Body of pancreas (tissue), 4 donors: ENCODE data around the gene CD22. TPM values are rescaled to one million over a fixed set of nuclear protein-coding genes. Genes with fewer than 3 reads are reported as not detected.

Source experiments
- ATAC-seq: fragments of 150-250 bp; one replicate; pipeline ENCODE4 v1.9.1; 2016
- DNase-seq, 4 donors: peaks; one replicate each; pipeline ENCODE4 v3.0.0-alpha.2; 2019
- H3K27ac ChIP-seq, 4 donors: fragments of 200-600 bp; sonication (generic); 1 replicate in 3 of 4; 2 replicates in 1 of 4; pipeline versions ENCODE4 v1.5.1 to v1.6.1; 2016 to 2019; ENCODE audit warnings: mild to moderate bottlenecking in 1 of 4, mixed read lengths in 1 of 4, moderate library complexity in 1 of 4
- H3K27me3 ChIP-seq, 2 donors: fragments of 200-600 bp; sonication (generic); one replicate each; pipeline ENCODE4 v1.6.0; 2016; ENCODE audit warnings: mild to moderate bottlenecking in 1 of 2
- H3K36me3 ChIP-seq, 2 donors: fragments of 200-600 bp; sonication (generic); replicated peaks in 1 of 2; 2 replicates each; pipeline ENCODE4 v1.5.1; 2016; ENCODE audit warnings: low read depth in 2 of 2; ENCODE audit not compliant: insufficient read depth in 1 of 2
- H3K4me1 ChIP-seq: fragments of 200-600 bp; sonication (generic); one replicate; pipeline ENCODE4 v1.6.0; 2016
- H3K4me3 ChIP-seq, 2 donors: fragments of 200-600 bp; sonication (generic); 1 replicate in 1 of 2; 2 replicates in 1 of 2; pipeline ENCODE4 v1.5.1; 2016 to 2019
- H3K9me3 ChIP-seq, 3 donors: fragments of 200-600 bp; sonication (generic); 1 replicate in 2 of 3; 2 replicates in 1 of 3; pipeline ENCODE4 v1.5.1; 2016
- POLR2A ChIP-seq, 3 donors: fragments of 450-650 bp; IDR thresholded peaks; one replicate each; pipeline ENCODE4 v1.6.1; 2016; ENCODE audit warnings: antibody characterized with exemption in 3 of 3, mild to moderate bottlenecking in 2 of 3
- WGBS, 2 donors: methylation state at CpG; one replicate each; pipeline ENCODE4 v1.1.5; 2017; 5-methylcytosine and 5-hydroxymethylcytosine counted together
- intact Hi-C: fragments of 100-400 bp; cut with DNase I; formaldehyde crosslinking; loops from one replicate; pipeline ENCODE4 v1.15.1; 2023
- total RNA-seq, 2 donors: library from RNA; depleted of rRNA; stranded (reverse); fragments of >200 nt; gene quantifications; one replicate each; pipeline ENCODE4 v1.1.0, GENCODE V29; 2016
- TF ChIP-seq, protein P1 (sequence below), 7 experiments: fragments of 450-650 bp in 4 of 7; fragments of 200-600 bp in 3 of 7; sonication (generic) in 3 of 7; IDR thresholded peaks; one replicate each; pipeline ENCODE4 v1.5.1; 2016 to 2019; ENCODE audit warnings: antibody characterized with exemption in 7 of 7

Gene CD22
- total RNA-seq, 2 donors from 2014 or later, result 0.52 to 3.0 TPM

DNA sequence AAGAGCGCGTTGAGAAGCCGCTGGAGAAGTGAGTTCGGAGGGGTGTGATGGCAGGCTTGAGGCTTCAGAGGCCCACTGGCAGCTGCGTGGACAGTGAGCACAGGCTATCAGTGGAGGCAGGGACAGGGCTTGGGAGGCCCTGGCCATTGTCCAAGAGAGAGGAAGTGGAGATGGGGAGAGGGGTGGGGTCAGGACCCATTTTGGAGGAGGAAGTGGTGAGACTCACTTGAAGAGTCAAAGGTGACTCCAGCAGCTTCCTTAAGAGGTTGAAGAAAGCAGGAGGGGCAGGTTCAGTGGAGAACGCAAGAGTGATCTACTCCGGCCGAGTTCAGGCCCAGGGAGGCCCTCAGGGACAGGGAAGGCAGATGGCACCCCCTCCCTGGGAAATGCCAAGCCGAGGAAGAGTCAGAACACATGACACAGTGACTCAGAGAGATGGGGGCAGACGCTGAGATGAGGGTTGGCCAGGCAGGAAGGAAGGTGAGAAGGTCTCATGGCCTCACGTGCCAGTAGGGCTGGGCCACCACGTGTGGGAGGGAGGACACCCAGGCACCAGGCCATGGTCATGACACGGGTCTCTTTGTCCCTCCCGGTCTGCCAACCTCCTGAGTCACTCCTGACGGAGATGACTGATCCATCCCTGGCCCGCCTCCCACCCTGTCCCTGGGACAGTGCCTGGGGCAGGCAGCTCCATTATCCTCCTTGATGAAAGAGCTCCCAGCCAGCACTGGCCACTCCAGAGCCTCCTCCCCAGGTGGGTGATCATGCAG lies 10.1 kb upstream of the CD22 start:
- TF ChIP-seq, protein P1, sequence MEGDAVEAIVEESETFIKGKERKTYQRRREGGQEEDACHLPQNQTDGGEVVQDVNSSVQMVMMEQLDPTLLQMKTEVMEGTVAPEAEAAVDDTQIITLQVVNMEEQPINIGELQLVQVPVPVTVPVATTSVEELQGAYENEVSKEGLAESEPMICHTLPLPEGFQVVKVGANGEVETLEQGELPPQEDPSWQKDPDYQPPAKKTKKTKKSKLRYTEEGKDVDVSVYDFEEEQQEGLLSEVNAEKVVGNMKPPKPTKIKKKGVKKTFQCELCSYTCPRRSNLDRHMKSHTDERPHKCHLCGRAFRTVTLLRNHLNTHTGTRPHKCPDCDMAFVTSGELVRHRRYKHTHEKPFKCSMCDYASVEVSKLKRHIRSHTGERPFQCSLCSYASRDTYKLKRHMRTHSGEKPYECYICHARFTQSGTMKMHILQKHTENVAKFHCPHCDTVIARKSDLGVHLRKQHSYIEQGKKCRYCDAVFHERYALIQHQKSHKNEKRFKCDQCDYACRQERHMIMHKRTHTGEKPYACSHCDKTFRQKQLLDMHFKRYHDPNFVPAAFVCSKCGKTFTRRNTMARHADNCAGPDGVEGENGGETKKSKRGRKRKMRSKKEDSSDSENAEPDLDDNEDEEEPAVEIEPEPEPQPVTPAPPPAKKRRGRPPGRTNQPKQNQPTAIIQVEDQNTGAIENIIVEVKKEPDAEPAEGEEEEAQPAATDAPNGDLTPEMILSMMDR (IDR thresholded peaks at IDR 0.05), result no peak
- no peak for TF ChIP-seq POLR2A (IDR thresholded peaks at IDR 0.05)
- Histone ChIP-seq H3K27me3 (no peaks in the 10 kb centered on the region), H3K27ac (peak overlapping the region in 1 of 4 donors; percentile 36), H3K36me3 (no peaks in the 10 kb centered on the region), H3K4me3 (no peak overlapping the region), H3K4me1 (no peaks in the 10 kb centered on the region), H3K9me3 (no peaks in the 10 kb centered on the region)
- no peak for ATAC-seq
- intact Hi-C loops, result no loop called here
- 63 to 85% methylated on average over 10 to 16 of the region's 16 CpGs for WGBS, 2 donors
- peak in 3 of 4 donors; percentile 39 to 71 (median 43) for DNase-seq

DNA sequence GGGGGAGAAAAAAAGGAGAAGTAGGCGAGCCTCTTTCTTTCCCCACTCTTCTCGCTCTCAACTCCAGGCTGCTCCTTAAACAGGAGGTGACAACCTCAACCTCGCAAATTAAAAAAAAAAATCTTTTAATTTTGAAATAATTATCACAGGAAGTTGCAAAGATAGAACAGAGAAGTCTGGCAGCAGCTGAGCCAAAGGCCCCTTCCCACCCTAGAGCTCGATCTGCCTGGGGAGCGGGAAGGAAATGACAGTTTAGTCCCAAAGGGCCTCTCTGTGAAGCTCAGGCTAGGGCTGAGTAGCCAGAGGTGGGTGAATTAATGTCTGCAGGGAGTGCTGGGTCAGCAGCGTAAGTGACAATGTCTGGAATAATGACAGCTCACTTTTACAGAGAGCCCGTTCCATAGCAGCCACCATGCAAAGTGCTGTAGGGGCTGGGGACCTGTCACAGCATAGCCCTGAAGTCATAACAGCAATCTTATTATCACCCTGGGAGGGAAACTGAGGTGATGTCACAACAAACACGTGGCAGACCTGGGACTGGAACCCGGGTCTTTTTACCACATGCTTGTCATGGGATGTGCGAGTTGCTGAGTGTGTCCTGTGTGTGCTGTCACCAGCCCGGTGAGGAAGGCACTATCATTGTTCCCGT lies 8.8 kb upstream of the CD22 start:
- WGBS, 2 donors, result 56 to 79% methylated on average over 10 to 12 of the region's 12 CpGs

DNA sequence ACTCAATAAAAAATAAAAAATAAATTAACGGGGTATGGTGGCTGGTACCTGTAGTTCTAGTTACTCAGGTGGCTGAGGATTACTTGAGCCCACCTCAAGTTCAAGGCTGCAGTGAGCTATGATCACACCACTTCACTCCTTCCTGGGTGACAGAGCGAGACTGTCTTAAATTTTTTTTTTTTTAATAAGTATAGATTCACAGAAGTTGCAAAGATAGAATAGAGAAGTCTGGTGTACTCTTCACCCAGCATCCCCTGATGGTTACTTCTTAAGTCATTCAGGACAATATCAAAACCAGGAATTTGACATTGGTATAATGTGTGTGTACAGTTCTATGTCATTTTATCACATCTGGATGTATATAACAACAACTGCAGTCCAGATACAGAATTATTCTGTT lies 7.7 kb upstream of the CD22 start:
- 75 to 96% methylated on average over 2 of the region's 2 CpGs for WGBS, 2 donors
- intact Hi-C loops, result no loop called here
- no peak for ATAC-seq

More for the DNA sequence above, 8.8 kb upstream of the CD22 start:
- intact Hi-C loops, result no loop called here
- DNase-seq (no peak), ATAC-seq (no peak)
- Histone ChIP-seq H3K4me3 (no peak overlapping the region), H3K4me1 (no peaks in the 10 kb centered on the region), H3K9me3 (no peaks in the 10 kb centered on the region), H3K36me3 (no peaks in the 10 kb centered on the region), H3K27me3 (no peaks in the 10 kb centered on the region), H3K27ac (peak overlapping the region in 1 of 4 donors; percentile 24)
- no peak for TF ChIP-seq POLR2A (IDR thresholded peaks at IDR 0.05)
- TF ChIP-seq, protein P1 (IDR thresholded peaks at IDR 0.05), result no peak

DNA sequence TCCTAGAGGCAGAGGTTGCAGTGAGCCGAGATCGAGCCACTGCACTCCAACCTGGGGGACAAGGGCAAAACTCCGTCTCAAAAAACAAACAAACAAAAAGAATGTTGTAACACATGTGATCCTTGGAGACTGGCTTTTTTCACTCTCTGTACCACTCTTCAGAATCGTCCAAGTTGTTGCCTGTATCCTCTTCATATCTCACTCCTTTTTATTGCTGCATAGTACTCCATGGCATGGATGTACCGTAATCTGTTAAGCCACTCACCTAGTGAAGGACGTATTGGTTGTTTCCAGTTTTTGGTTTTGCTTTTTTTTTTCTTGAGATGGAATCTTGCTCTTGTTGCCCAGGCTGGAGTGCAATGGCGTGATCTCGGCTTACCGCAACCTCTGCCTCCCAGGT lies 7.0 kb upstream of the CD22 start:
- DNase-seq (no peak), ATAC-seq (no peak)
- intact Hi-C loops, result no loop called here
- no peaks in the 10 kb centered on the region for H3K4me1 ChIP-seq
- TF ChIP-seq POLR2A (IDR thresholded peaks at IDR 0.05), result no peak
- TF ChIP-seq, protein P1 (IDR thresholded peaks at IDR 0.05), result no peak
- H3K9me3 ChIP-seq, result no peaks in the 10 kb centered on the region
- H3K4me3 ChIP-seq, result no peak overlapping the region
- no peak overlapping the region for H3K27ac ChIP-seq
- no peaks in the 10 kb centered on the region for H3K36me3 ChIP-seq
- WGBS, 2 donors, result 85 to 88% methylated on average over 9 of the region's 9 CpGs
- H3K27me3 ChIP-seq, result no peaks in the 10 kb centered on the region

More for the DNA sequence above, 7.7 kb upstream of the CD22 start:
- Histone ChIP-seq H3K4me3 (no peak overlapping the region), H3K4me1 (no peaks in the 10 kb centered on the region), H3K9me3 (no peaks in the 10 kb centered on the region), H3K27me3 (no peaks in the 10 kb centered on the region), H3K27ac (no peak overlapping the region), H3K36me3 (no peaks in the 10 kb centered on the region)
- no peak for DNase-seq
- TF ChIP-seq, protein P1 (IDR thresholded peaks at IDR 0.05), result no peak
- no peak for TF ChIP-seq POLR2A (IDR thresholded peaks at IDR 0.05)
